ENCODE results near the gene ABCA13.

The ABCA13 gene

DNA sequence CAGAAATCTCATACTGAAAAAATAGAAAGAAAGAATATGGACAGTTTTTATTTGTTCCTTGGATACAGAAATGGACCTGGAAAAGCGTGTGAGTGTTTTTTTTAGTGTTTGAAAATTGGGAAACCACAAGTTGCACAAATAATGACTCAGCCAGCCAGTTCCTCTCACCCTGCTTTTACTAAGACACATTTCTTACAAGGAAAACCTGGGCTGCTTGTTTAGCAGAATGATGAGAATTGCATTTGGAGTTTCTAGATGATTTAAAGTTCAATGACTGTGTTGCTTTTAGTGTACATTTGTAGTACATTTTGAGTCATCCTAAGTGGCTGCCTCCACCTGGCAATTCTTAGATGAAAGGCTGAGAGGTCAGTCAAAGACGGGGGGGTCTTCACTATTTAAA, 218.7 kb downstream of the ABCA13 start:
- no peak for DNase-seq

DNA sequence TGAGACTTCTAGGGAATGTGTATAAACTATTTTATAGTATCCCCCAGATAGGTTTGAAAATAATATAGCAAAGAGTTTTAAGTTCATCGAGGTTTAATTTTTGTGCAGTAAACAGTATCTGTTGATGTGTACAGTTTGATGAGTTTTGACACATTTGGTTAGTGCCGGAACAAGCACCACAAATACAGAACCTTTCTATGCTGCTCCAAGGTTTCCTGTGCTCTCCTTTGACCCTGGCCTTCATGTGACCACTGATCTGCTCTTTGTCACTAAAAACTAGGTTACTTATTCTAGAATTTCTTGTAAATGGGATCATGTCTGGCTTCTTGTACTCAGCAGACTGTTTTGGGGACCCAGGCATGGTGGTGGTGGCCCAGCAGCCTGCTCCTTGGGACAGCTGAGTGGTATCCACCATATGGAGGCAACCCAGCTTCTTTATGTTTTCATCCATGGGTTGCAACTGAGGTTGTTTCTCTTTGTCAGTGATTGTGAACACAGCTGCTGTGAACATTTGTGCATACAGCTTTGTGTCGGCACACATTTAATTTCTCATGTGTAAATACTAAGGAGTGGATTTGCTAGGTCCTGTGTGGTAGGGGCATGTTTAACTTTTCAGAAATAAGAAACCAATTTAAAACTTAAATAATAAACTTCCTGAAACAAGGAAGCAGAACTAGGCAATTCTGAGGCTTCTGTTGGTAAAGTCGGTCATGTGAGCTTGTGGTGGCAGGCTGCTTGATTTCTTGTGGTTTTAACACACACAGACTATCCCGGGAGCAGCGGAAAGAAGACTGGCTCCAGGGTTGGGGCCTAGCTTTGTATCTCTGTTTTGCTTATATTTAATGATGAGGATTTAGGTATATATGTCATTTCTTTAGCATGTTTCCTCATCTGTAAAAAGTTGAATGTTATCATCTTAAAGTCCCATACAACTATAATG, 219.4 kb downstream of the ABCA13 start:
- no peak for DNase-seq

DNA sequence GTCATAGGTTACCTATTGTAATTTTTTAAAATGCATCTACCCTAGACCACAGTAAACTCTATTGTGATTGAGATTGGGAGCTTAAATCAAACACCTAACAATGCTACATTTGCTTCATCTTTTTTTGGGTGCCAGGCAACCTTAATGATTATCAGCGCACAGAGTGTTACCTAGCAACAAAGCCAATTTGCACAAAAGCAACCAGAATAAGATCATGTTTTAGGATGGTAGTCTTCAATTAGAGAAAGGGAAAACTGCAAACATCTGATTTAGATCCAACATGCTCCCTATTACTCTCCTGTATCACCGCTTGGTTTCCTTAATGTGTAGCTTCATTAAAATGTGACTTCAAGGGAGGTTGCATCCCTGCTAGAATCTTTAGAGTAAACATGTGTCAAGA, 226.9 kb downstream of the ABCA13 start:
- no peak for DNase-seq

DNA sequence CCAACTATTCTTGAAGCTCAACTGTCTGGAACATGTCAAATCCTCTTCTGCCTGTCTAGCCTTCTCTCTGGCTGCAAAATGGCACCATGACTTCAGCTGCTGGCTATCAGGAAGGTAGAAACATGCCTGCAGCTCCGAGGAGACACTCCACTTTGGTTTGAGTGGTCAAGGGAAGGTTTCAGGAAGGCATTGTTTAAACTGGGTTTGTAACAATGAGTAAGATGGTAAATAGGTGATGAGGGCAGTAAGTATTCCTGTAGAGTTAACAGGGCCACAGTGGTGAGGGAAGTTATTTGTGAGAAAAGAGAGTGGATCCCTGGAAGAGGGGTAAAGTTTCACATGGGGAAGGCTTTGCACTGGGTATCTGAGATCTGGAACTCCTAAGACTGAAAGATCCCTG, 231.5 kb downstream of the ABCA13 start:
- no peak for DNase-seq

DNA sequence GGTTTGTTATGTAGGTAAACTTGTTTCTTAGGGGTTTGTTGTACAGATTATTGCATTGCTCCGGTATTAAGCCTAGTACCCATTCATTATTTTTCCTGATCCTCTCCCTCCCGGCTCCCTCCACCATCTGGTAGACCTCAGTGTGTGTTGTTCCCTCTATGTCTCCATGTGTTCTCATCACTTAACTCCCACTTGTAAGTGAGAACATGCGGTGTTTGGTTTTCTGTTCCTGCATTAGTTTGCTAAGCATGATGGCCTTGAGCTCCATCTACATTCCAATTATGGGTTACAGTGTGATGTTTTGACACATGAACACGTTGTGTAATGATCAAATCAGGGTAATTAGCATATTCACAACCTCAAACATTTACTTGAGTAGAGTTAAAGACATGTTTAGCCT, 237.5 kb downstream of the ABCA13 start:
- DNase-seq: no peak

DNA sequence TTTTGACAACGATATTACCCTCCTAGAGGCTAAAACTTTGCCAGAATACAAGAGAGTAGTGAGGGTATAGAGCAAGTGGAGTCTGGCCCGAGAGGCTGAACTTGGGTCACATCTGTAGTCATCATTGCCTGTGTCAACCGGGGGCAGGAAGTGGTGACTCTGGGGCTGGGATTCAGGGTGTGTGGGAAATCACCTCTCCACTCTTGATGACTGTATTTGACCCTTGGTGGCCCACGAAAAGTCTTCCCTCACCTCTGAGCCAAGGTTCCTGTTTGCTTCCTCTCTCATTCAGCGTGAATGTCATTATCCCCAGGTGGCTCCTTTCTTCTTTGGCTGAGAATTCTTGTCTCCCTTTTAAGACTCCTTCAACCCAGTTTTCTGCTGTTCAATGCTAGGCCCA, 240.4 kb downstream of the ABCA13 start:
- DNase-seq: no peak

DNA sequence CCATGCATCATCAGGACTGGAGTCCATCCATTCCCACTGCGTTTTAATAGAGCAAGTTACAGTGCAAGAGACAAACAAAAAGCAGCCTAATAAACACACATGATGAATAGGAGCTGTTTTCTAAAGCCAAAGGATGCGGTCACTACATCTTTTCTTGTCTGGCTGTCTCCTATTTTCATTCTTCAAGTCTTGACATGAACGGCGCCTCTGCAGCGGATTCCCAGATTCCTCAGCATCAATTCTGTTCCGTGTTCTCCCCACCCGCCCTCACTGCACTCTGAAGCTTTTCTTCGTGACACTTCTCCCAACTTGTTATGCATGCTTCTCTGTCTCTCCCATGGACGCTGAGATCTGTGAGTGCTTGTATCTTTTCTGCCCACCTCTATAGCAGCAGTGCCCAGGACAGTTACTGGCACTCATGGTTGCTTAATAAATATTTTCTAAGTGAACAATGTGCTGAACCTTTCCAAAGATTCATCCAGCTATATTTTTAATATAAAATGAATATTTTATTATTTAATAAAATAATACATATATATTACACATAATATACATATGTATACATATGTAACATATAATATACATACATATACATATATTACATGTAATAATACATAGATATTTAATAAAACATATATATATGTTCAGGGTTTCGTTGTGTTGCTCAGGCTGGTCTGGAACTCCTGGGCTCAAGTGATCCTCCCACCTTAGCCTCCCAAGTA, 242.9 kb downstream of the ABCA13 start:
- no peak for DNase-seq

DNA sequence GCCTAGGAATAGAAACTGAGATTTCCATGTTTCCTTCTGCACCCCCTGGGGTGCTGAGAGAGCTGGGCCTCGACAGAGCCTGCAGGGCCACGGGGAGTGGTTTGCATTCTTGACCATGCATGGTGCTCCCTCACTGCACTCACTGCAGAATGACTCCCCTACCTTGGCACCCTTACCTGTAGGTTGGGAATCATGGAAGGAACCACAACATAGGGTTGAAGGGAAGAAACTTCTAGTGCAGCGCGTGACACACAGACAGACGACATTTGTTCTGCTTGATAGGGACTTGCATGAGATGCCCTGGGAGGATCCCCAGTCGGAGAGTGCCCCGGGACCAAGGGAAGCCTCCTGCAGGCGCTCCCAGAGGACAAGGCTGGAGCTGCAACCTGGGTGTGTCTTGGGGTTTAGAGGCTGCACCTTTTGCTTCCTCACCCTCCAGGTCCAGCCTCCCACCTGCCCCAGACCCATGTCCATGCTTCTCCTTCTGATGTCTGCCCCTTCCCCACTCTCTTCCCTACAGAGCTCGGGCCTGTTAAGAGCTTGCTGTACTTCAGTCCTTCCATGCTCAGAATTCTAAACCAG, 245.2 kb downstream of the ABCA13 start:
- no peak for DNase-seq

DNA sequence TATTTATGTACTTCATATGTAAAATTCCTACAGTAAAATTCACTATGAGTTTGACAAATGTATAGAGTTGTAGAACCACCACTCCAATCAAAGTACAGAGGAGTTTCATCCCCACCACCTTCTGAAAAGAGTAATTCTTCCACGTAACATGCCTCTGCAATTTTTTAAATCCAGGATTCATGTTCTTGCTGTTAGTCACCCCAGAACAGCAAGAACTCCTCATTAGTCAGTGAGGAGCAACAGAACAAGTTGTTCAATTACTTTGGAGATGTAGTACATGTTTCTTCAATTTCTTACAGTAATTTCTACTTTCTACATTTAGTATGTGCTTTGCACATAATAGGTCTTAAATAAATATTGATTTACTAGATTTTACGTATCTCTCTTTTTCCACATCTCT, 248.1 kb downstream of the ABCA13 start:
- DNase-seq: no peak

DNA sequence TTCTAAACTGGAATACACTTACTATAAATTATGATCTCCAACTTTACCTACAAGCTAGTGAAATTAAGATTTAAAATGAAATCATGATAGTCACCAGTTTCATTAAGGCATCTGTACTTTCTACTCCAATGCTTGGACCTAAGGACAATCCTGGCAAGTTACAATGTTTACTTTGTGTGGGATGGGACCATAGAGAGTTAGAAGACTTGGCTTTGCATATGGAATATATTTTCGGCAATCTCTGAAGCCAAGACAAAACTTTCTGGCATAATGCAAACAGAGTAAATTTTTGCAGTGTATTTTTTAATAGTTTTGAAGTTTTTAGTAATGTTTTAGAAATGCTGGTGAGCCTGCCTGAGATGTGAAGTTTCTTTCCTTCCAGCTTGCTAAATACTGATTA, 248.9 kb downstream of the ABCA13 start:
- no peak for DNase-seq

DNA sequence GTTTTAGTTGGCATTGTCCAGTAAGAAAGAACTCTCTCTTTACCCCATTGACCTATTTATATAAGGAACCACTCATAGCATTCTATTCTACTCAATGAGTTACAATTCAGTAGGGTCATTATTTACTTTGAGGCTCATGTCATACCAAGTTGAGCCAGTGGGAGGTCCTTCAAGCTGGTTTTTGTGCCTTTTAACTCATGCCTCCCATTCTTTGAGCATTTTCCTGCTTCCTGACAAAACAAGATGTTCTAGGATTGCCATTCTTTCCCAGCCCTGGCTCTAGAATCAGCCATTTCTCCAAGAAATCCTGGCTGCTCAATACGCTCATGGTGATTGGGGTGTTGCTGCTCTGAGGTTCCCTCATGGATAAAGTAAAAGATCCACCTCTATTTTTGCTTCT, 250.1 kb downstream of the ABCA13 start:
- no peak for DNase-seq

DNA sequence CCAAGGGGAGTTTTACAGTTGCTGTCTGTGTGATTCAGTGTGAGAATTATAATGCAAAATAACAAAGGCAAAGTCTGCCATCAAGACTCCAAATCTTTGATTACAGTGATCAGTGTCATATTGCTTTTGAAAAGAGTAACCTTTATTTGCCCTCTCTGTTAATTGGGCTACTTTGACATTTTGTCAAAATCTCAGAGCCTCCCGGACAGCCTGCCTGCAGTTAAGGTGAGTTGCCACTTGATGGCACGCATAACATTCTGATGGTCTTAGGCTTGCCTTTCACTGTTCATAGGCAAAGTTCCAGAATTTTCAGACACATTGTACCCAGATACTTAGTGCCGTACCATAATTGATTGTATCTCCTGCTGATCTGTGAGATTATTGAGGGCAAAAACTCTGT, 253.5 kb downstream of the ABCA13 start:
- DNase-seq: no peak

DNA sequence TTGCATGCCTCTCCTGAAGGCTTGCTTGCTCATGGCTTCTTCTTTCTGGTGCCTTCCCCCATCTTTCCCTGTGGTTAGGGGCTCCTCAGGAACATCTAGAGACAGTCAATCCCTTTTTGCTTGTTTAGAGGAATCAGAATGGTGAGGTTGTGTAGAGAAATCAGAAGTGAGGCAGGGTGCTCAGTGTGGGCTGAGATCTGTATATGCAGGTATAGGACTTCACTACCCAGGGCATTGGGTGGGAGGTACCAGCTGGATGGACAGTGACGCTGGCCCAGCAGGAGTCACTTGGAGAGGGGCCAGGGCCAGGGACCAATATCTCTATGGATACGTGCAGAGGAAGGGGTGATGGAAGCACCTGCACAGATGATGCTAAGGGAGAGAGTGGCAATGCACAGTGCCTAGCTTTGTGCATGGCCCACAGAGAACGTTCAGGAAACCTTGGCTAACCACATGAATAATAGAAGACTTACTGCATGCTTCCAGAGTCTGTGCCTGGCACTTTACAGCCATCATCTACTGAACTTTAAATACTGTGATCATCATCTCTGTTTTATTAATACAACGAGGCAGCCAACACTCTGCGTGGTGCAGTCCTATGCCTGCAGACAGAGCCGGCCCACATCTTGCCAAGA, 255.2 kb downstream of the ABCA13 start:
- DNase-seq: no peak

DNA sequence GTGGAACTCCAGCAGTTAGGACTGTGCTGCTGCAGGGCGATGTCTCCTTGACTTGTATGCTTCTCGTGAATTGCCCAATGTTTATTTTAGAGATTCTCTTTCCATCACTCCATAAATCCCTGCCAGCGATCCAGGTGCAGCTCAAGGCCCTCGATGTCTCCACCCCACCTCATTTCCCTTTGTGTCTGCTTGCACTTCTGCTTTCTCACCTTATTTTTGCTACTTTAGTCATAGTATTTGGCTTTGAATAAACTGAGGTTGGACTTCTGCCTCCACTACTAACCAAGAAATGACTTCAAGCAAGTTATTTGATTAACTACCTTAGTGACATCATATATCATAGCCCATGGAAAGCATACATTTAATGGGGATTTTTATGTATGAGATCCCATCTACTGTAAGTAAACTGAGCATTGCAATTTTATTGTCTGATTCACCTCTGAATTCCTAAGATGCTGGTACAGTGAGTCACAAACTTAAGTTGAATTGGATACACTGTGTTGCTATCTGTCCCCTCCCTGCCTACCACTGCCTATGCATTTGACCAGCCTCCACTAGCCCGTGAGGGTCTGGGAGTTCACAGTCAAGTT, 255.8 kb downstream of the ABCA13 start:
- no peak for DNase-seq

DNA sequence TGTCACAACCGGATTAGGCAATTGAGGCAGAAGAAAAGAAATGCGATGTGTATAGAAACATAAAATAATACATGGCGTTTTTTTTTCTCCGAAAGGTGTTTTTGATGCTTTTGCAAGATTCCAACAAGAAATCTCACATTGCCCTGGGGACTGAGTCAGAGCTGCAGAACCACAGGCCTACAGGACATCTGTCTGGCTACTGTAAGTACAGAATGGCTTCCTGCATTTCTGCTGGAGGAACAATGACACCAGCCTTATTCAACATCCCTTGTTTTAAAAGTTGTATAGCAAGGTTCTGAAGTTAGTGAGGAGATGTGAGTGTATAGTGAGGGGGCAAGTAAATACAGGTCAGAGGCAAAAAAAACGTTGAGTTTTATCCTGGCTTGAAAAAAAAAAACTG, 256.4 kb downstream of the ABCA13 start:
- no peak for DNase-seq

DNA sequence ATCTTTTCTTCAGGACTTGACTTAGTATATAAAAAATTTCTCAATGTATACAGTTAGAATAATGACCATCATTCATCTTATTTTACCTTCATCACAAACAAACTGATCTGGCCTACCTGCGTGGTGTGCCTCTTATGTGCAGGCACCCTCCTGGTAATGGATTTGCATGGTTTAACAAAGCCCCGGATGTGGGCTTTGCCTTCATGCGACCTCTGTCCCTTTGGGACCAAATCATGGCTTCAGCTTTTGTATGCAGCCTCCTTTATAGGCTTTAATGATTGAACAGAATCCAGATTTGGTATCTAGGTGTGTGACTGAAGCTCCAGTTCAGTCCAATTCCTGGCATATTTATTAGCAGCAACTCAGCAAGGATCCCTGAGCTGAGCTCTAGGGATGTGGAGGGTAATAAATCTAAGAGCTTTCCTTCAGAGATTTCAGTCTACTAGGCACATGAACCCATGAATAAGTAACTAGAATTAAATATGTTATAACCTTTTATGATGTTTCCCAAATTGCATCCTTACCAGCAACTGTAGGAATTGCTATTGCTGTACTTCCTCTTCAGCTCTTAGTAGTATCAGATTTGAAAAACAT, 256.9 kb downstream of the ABCA13 start:
- no peak for DNase-seq

DNA sequence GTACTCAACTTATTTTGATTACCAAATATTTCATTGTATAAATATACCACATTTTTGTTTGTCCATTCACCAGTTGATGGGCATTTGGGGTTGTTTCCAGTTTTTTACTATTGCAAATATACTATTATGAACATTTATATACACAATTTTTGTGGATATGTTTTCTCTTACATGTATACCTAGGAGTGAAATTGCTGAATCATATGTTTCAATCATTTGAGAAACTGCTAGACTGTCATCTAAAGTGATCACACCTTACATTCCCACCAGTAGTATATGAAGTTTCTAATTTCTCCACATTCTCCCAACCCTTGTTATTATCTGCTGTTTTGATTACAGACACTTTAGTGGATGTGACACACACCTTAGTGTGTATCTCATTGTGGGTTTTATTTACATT, 257.9 kb downstream of the ABCA13 start:
- DNase-seq: no peak

DNA sequence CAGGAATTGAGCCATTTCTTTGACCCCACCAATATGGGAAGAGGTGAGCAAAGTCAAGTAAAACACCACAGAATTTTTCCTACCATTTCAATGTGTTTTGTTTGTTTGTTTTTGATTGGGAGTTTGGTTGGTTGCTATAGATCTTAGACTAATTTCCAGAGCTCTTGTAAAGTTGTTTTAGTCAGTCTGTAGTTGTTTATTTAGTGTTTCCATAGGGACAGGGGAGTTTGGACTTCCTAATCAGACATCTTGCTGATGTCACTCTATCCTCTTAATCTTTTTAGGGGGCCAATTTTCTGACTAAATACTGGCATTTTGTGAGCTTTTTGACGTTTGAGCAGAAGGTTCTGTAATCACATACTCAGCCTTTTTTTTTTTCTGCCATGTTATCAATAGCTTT, 266.9 kb downstream of the ABCA13 start:
- DNase-seq: no peak

DNA sequence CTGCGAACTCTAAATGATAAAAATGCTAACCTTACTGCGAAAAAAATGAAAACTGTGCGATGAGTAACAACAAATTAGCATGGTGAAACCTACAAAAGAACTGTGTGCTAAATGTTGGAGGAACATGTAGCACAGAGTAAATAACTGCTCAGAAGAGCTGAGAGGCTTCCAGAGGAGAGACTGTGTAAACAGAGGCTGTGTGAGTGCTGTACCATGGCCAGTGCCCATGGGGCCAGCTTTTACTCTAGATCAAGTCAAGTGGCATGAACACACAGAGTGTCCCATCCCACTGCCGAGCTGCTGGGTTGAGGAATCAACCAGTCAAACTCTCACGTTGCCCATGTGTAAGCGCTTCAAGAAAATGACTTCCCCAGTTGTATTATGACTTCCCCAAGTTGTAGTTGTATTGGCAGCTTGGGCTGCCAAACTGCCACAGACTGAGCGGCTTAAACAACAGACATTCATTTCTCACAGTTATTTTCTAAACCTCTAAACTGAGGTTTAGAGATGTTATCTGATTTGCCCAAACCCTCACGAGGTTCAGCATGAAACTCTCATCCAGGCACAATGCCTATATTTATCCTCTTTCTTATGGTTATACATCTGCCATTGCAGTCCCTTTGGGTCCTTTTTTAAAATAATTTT, 270.7 kb downstream of the ABCA13 start:
- no peak for DNase-seq

DNA sequence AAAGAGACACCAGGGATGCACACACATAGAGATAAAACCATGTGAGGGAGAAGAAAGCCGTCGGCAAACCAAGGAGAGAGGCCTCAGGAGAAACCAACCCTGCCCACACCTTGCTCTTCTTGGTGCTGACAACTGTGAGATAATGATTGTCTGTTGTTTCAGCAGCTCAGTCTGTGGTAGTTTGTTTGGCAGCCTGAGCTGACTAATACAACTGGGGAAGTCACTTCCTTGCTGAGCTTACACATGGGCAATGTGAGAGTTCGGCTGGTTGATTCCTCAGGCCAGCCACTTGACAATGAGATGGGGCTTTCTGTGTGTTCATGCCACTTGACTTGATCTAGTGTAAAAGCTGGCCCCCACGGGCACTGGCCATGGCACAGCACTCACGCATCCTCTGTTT, 271.8 kb downstream of the ABCA13 start:
- DNase-seq: no peak

DNA sequence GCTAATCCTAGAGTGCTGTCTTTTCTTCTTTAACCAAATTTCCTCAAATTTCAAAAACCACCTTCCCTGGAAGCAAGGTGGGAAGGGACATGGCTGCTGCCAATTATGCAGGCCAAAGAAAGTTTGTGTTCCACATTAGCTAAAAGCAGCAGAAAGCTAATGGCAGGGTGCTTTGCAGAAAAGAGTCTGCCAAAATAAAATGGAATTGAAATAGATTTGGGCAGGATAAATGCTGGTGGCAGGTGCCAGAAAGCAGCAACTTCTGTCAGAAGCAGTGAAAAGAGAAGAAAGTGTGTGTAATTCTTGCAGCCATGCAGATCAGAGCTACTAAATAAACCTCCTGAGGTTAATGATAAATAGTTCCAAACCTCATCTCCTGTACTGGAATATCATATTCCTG, 275.5 kb downstream of the ABCA13 start:
- DNase-seq: no peak

DNA sequence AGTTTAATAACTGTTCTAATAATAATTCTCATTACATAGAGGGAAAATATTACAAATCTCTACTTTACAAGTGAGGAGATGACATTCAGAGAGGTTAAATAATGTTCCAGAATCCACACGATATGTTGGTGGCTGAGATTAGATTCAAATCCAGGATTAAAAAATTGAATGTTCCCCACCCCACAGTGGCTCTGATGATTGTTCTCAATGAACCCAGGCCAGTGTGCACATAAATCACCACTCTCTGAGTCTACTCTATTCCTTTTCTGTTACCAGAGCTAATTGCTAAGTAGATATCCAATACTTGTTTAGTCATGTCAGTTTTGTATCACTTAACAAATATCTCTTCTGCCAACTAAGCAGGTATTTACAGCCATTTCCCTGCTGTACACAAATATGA, 281.0 kb downstream of the ABCA13 start:
- DNase-seq: peak; percentile 52

Data from NCI-H2081 treated with DMSO at 0.1 percent for 48 hours (cell line).